NCI-H1048 (cell line): ENCODE data around the gene ANLN.
"Not testable (repeated sequence)": the region's sequence is repeated elsewhere in the genome, so short reads cannot be mapped to it uniquely, and the experiment has no call there.

ENCODE experiments used
- DNase-seq: peaks from one replicate; lab custom pipeline; 2025; lab: John Stamatoyannopoulos, UW

The ANLN gene

GRCh38 chr7:36389371-36390198 lies at the start of gene ANLN:
Gene ANLN, plus strand, starts transcription at chr7:36389862. Its CDS starts 165 bp downstream, at chr7:36390027.
- peak; percentile 85 for DNase-seq

GRCh38 chr7:36343548-36343947 lies 46.1 kb upstream of the ANLN start:
- DNase-seq, result no peak

- DNase-seq, result no peak
Measured at GRCh38 chr7:36344622-36345021, 45.0 kb upstream of the ANLN start.

- no peak for DNase-seq
Measured at GRCh38 chr7:36346260-36346831, 43.3 kb upstream of the ANLN start.

GRCh38 chr7:36348256-36348655 lies 41.4 kb upstream of the ANLN start:
- DNase-seq, result no peak

- no peak for DNase-seq
Measured at GRCh38 chr7:36348771-36349170, 40.9 kb upstream of the ANLN start.

GRCh38 chr7:36349626-36350025 lies 40.0 kb upstream of the ANLN start:
- no peak for DNase-seq

- DNase-seq, result no peak
Measured at GRCh38 chr7:36355490-36355889, 34.2 kb upstream of the ANLN start.

- no peak for DNase-seq
Measured at GRCh38 chr7:36357054-36357453, 32.6 kb upstream of the ANLN start.

- DNase-seq, result no peak
Measured at GRCh38 chr7:36358589-36358988, 31.1 kb upstream of the ANLN start.

GRCh38 chr7:36360244-36360643 lies 29.4 kb upstream of the ANLN start:
- DNase-seq, result no peak

GRCh38 chr7:36361227-36361626 lies 28.4 kb upstream of the ANLN start:
- DNase-seq, result no peak

GRCh38 chr7:36363515-36363914 lies 26.1 kb upstream of the ANLN start:
- no peak for DNase-seq

- no peak for DNase-seq
Measured at GRCh38 chr7:36366005-36366717, 23.5 kb upstream of the ANLN start.

- peak; percentile 77 for DNase-seq
Measured at GRCh38 chr7:36366718-36367560, 22.7 kb upstream of the ANLN start.

GRCh38 chr7:36367561-36368077 lies 22.0 kb upstream of the ANLN start:
- no peak for DNase-seq

- no peak for DNase-seq
Measured at GRCh38 chr7:36368496-36368895, 21.2 kb upstream of the ANLN start.

- DNase-seq, result no peak
Measured at GRCh38 chr7:36369171-36369570, 20.5 kb upstream of the ANLN start.

- DNase-seq, result no peak
Measured at GRCh38 chr7:36370046-36370445, 19.6 kb upstream of the ANLN start.

GRCh38 chr7:36372156-36372555 lies 17.5 kb upstream of the ANLN start:
- no peak for DNase-seq

GRCh38 chr7:36378555-36378954 lies 11.1 kb upstream of the ANLN start:
- not testable (repeated sequence) for DNase-seq
